GM21723 (cell line): ENCODE results near the gene GANC.
A peak's percentile ranks its signal among the peaks of the same experiment; 100 is the strongest.
"Not testable (repeated sequence)": the region's sequence is repeated elsewhere in the genome, so short reads cannot be mapped to it uniquely, and the experiment has no call there.

Experiments
- ATAC-seq: cut with Tn5 transposase; IDR thresholded peaks from one replicate; pipeline ENCODE4 v1.9.1; 2021; ENCODE audit warnings: mild to moderate bottlenecking, moderate library complexity; ENCODE audit not compliant: unreplicated experiment

The GANC gene, protein sequence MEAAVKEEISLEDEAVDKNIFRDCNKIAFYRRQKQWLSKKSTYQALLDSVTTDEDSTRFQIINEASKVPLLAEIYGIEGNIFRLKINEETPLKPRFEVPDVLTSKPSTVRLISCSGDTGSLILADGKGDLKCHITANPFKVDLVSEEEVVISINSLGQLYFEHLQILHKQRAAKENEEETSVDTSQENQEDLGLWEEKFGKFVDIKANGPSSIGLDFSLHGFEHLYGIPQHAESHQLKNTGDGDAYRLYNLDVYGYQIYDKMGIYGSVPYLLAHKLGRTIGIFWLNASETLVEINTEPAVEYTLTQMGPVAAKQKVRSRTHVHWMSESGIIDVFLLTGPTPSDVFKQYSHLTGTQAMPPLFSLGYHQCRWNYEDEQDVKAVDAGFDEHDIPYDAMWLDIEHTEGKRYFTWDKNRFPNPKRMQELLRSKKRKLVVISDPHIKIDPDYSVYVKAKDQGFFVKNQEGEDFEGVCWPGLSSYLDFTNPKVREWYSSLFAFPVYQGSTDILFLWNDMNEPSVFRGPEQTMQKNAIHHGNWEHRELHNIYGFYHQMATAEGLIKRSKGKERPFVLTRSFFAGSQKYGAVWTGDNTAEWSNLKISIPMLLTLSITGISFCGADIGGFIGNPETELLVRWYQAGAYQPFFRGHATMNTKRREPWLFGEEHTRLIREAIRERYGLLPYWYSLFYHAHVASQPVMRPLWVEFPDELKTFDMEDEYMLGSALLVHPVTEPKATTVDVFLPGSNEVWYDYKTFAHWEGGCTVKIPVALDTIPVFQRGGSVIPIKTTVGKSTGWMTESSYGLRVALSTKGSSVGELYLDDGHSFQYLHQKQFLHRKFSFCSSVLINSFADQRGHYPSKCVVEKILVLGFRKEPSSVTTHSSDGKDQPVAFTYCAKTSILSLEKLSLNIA (N-terminal part only)

GRCh38 chr15:42272939-42273899, at the start of gene GANC, which contains the start of gene TMEM87A:
GANC (plus strand) TSS chr15:42273201; CDS start chr15:42274482, 1,281 bp downstream.
TMEM87A (minus strand) TSS chr15:42273433; CDS start chr15:42273398, 35 bp downstream.
- peak; percentile 89 for ATAC-seq

DNA sequence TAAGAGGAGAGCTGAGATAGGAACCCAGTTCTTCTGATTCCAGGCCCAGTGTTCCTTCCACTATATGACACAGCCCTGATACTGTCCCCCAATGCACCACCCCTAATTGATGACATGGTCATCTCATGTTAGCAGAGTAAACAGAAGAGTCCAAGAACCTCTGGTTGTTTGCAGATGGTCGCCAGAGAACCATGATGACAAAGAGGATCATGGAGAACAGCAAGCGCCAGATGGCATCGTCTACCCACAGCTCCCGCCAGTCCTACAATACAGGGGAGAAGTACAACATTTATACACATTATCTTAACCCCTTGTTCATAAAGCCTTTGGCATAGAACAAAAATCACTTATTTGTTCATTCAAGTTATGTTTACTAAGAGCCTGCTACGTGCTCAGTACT, 46.4 kb upstream of the GANC start:
- no peak for ATAC-seq

GRCh38 chr15:42228036-42228435, 45.0 kb upstream of the GANC start:
- ATAC-seq = no peak

- not testable (repeated sequence) for ATAC-seq
These were observed 44.0 kb upstream of the GANC start for GRCh38 chr15:42228981-42229380.

GRCh38 chr15:42231088-42231487, 41.9 kb upstream of the GANC start:
- ATAC-seq = no peak

DNA sequence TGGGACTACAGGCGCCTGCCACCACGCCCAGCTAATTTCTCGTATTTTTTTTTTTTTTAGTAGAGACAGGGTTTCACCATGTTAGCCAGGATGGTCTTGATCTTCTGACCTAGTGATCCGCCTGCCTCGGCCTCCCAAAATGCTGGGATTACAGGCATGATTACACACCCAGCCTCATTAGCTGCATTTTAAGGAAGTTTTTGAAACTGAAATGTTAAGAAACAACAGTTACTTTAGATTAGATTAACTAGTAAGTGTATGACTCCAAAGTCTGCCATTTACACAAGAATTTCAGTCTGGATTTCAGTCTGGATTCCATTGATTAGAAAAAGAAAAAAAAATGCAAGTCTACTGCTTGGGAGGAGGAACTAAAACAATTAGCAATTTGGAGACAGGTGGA, 40.4 kb upstream of the GANC start:
- no peak for ATAC-seq

DNA sequence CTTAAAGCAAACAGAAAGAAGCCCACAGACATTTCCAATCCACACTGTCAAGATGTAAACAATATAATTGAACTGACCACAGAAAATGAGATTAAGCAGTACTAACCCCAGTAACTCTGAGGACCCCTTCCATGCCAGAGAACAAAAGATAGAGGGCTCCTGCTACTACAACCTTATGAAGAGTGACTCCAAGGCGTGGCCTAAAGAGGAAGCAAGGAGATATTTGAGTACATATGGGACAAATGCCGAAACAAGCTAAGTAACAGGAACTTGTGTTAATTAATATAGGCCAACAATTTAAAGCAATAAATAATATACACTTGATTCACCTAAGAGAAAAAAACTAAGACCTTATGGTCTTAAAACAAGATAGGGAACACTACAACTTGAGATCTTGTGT, 39.9 kb upstream of the GANC start:
- no peak for ATAC-seq

GRCh38 chr15:42239528-42240182, 33.3 kb upstream of the GANC start:
- ATAC-seq = no peak

- no peak for ATAC-seq
These were observed 32.2 kb upstream of the GANC start for GRCh38 chr15:42240823-42241222.

DNA sequence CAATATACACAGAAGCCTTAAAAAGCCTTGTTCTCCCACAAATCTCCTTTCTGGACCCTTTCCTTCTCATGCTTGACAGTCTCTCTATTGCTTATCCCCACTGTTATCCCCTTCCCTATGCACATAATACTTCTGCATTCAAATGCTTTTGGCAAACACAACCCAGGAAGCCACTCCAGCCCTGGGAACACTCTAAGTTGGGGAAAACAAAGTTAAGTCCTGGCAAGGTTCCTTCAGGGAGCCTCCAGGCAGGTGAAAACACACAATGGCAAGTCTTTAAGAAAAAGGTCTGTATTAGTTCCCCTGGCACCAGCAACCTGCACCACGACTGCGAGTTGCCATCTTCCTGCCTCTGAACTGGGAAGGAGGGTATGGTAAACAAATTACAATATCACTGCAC, 19.7 kb upstream of the GANC start:
- no peak for ATAC-seq

- no peak for ATAC-seq
These were observed 8.2 kb upstream of the GANC start for GRCh38 chr15:42264795-42265194.

- no peak for ATAC-seq
These were observed 5.7 kb upstream of the GANC start for GRCh38 chr15:42267286-42267685.

- ATAC-seq = no peak
These were observed 2.5 kb upstream of the GANC start for GRCh38 chr15:42270551-42270950.

- no peak for ATAC-seq
These were observed 2.0 kb upstream of the GANC start for GRCh38 chr15:42270996-42271395.

DNA sequence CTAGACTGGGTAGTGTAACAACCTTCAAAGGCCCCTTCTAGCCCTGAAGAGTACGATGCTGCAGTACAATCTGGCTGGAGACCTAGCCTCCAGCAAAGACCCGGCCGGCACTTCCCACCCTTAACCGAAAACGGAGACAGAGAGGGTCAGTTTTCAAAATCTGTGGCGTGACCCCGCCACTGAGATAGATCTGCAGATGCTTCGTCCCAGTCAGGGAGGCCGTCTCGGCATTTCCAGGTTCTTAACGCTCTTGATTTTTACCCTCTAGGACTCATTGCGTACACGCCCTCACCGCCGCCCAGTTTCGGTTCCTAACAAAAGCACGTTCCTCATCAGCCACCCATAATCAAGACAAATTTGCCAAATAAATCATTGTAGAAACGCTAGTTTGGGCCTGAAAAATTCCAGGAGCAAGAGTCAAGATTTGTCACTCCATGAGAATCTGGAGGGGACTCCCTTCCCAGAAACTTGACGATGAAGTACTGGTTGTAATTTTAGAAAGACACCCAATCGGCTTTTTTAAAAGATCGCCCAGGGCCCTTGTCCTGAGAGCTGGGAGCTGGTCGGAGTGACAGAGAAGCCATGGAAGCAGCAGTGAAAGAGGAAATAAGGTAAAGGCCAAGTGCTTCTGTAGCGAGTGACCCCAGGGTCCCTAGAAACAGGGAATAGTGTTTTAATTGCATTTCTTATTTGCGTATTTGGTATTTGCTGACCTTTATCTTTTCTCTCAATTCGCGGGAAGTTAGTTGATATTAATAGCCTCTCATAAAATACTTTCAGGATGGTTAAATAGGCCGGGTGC, 1.1 kb downstream of the GANC start:
- peak; percentile 23 for ATAC-seq

DNA sequence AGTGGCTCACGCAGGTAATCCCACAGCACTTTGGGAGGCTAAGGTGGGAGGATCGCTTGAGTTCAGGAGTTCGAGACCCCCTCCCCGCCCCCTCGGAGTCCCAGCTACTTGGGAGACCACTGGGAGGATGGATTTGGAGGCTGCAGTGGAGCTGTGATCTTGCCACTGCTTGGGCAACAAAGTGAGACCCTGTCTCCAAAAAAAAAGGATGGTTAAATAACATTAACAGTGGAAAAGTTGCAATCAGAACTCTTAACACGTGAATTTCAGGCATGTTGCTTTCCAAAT, 1.6 kb downstream of the GANC start:
- ATAC-seq = no peak

DNA sequence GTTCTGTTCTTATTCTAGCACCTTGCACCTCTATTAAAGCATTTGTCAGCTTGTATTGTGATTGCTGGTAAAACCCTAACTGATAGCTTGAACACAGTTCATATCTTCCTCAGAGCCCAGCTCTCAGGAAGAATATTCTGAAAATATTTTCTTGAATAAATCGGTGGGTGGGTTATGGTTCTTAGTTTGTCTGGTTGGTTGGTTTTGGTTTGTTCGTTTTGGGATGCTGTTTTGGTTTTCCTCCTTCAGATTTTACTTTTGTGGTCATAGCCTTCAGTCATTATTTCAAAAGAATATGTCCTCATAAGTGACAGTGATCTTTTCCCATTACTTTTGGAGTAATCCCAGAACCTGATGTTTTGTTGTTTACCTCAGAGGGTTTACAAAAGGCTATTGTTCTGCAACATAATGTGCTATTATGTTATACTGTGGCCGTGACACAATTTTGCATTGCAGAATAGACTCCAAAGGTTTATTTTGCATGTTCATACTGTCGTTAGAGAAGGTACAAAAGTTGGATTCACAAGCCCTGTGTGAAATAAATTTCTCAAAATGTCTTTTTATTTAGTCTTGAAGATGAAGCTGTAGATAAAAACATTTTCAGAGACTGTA, 2.9 kb downstream of the GANC start:
- ATAC-seq = no peak

DNA sequence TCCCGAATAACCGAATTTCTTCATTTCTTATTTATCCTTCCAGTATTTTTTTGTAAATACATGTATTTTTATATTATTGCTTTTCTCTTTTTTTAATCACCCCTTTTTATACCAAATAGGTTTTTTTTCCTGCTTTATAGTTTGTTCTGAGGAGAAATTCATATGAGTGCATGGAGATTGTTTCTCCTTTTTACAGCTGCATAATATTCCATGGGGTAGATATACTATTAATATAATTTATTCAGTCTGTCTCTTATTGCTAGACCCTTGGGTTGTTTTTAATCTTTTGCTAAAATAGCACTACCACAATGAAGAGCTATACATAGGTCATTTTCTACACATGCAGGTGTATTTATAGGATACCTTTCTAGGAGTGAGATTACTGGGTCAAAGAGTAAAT, 3.8 kb downstream of the GANC start:
- ATAC-seq = no peak

DNA sequence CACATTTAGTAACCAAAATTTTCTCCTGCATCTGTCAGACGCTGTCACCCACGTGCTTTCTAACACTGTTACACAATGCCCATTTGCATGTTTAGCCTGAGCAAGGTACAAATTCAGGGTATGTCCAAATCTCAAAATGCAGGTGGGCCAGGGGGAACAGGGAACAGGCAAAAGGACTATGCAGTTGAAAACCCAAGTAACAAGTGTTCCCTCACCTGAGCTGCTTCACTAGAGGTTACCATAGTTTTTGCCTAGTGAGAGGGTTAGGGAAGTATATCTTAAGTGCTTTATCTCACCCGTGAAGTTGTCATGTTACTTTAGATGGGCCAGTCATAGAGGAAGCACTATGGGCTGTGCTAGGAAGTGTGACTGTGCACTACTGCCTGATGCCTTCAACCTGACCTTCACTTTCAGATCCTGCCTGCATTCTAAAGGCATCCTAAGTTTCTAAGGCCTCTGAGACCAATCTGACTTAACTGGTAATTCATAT, 6.3 kb downstream of the GANC start:
- no peak for ATAC-seq
